IMR-90 (cell line): ENCODE results near the gene ECE2. TPM values are rescaled to one million over a fixed set of nuclear protein-coding genes. Genes with fewer than 3 reads are reported as not detected.
A peak's percentile ranks its signal among the peaks of the same experiment; 100 is the strongest.

Experiments used
- ATAC-seq: fragments of 200-7000 bp; cut with Tn5 transposase; 2 replicates; pipeline ENCODE4 v1.9.1; 2020; ENCODE audit warnings: low read depth, mild to moderate bottlenecking, moderate library complexity
- BruUV-seq: library from RNA; stranded (reverse); fragments of 400-500 nt; replicated peaks from 2 replicates; lab custom pipeline; 2021; lab: Mats Ljungman, UMichigan
- CTCF ChIA-PET: fragments of 300-600 bp; formaldehyde crosslinking; extraction: SDS; loops from one replicate; lab custom pipeline; 2021; ENCODE audit warnings: antibody characterized with exemption; lab: Yijun Ruan, JAX
- POLR2A ChIA-PET: fragments of 300-600 bp; sonication (Branson Sonifier 250); formaldehyde crosslinking; loops from one replicate; lab custom pipeline; 2022; ENCODE audit warnings: antibody characterized with exemption; ENCODE audit not compliant: unreplicated experiment; lab: Charles Lee
- DNase-seq: peaks from one replicate; pipeline ENCODE4 v3.0.0; 2013
- H2AFZ ChIP-seq: replicated peaks from 2 replicates; pipeline ENCODE3; 2013; ENCODE audit warnings: low read length, mild to moderate bottlenecking; ENCODE audit not compliant: poor library complexity
- H2AK5ac ChIP-seq: 2 replicates; pipeline ENCODE4 v1.6.1; 2013; ENCODE audit warnings: low read depth, low read length, inconsistent platforms
- H2AK9ac ChIP-seq: replicated peaks from 2 replicates; pipeline ENCODE3; 2013; ENCODE audit warnings: mild to moderate bottlenecking, low read depth, low read length, moderate library complexity; ENCODE audit not compliant: poor library complexity
- H2BK120ac ChIP-seq: 2 replicates; pipeline ENCODE4 v1.6.1; 2013; ENCODE audit warnings: low read depth, low read length, inconsistent platforms
- H2BK15ac ChIP-seq: 3 replicates; pipeline ENCODE4 v1.6.1; 2013; ENCODE audit warnings: low read depth, low read length, inconsistent platforms
- H2BK20ac ChIP-seq: 2 replicates; pipeline ENCODE4 v1.6.1; 2013; ENCODE audit warnings: low read depth, mild to moderate bottlenecking, inconsistent platforms, low read length, moderate library complexity
- H2BK5ac ChIP-seq: 2 replicates; pipeline ENCODE4 v1.6.1; 2013; ENCODE audit warnings: mild to moderate bottlenecking, low read depth, low read length, inconsistent platforms; ENCODE audit not compliant: poor library complexity, severe bottlenecking
- H3K14ac ChIP-seq: replicated peaks from 2 replicates; pipeline ENCODE4 v1.6.1; 2013; ENCODE audit warnings: low read depth, low read length, inconsistent platforms
- H3K18ac ChIP-seq: 2 replicates; pipeline ENCODE4 v1.6.1; 2013; ENCODE audit warnings: low read depth, low read length, control low read depth
- H3K23ac ChIP-seq: 2 replicates; pipeline ENCODE4 v1.6.1; 2013; ENCODE audit warnings: low read depth, low read length, inconsistent platforms
- H3K27ac ChIP-seq: 2 replicates; pipeline ENCODE4 v1.5.1; 2013; ENCODE audit warnings: mild to moderate bottlenecking, control low read depth, low read length; ENCODE audit not compliant: insufficient read depth
- H3K27me3 ChIP-seq: 2 replicates; pipeline ENCODE4 v1.6.1; 2013; ENCODE audit warnings: low read length; ENCODE audit not compliant: control insufficient read depth, insufficient read depth
- H3K36me3 ChIP-seq: 2 replicates; pipeline ENCODE4 v1.6.1; 2013; ENCODE audit warnings: low read length, mixed read lengths; ENCODE audit not compliant: control insufficient read depth, insufficient read depth
- H3K4ac ChIP-seq: 2 replicates; pipeline ENCODE4 v1.6.1; 2013; ENCODE audit warnings: low read depth, low read length, inconsistent platforms
- H3K4me1 ChIP-seq: 2 replicates; pipeline ENCODE4 v1.6.1; 2013; ENCODE audit warnings: low read length, mixed read lengths; ENCODE audit not compliant: control insufficient read depth, insufficient read depth
- H3K4me2 ChIP-seq: 2 replicates; pipeline ENCODE4 v1.6.1; 2013; ENCODE audit warnings: low read depth, mild to moderate bottlenecking, control low read depth, low read length, moderate library complexity
- H3K4me3 ChIP-seq: 2 replicates; pipeline ENCODE4 v1.5.1; 2013; ENCODE audit warnings: low read depth, mild to moderate bottlenecking, control low read depth, low read length, moderate library complexity; ENCODE audit not compliant: insufficient read depth
- H3K56ac ChIP-seq: 2 replicates; pipeline ENCODE4 v1.6.1; 2013; ENCODE audit warnings: low read length, inconsistent platforms; ENCODE audit not compliant: insufficient read depth; ENCODE audit errors: extremely low read depth
- H3K79me1 ChIP-seq, 2 experiments: 2 replicates each; pipeline ENCODE4 v1.6.1; 2013; ENCODE audit warnings: low read length in 2 of 2, inconsistent platforms in 1 of 2, low read depth in 1 of 2
- H3K9ac ChIP-seq: 2 replicates; pipeline ENCODE4 v1.6.1; 2013; ENCODE audit warnings: low read depth, low read length, control low read depth
- H3K9me1 ChIP-seq: 2 replicates; pipeline ENCODE4 v1.6.1; 2013; ENCODE audit warnings: low read length, inconsistent platforms; ENCODE audit not compliant: insufficient read depth
- H3K9me3 ChIP-seq: 2 replicates; pipeline ENCODE4 v1.6.1; 2013; ENCODE audit warnings: low read length; ENCODE audit not compliant: control insufficient read depth, insufficient read depth
- H4K20me1 ChIP-seq: 2 replicates; pipeline ENCODE4 v1.6.1; 2013; ENCODE audit warnings: low read length, inconsistent platforms; ENCODE audit not compliant: insufficient read depth
- H4K5ac ChIP-seq: 2 replicates; pipeline ENCODE4 v1.6.1; 2013; ENCODE audit warnings: mild to moderate bottlenecking, low read depth, low read length, control low read depth
- H4K8ac ChIP-seq, 2 experiments: 2 replicates each; pipeline ENCODE4 v1.6.1; 2013; ENCODE audit warnings: low read depth in 2 of 2, low read length in 2 of 2, control low read depth in 1 of 2, inconsistent platforms in 1 of 2
- H4K91ac ChIP-seq: 2 replicates; pipeline ENCODE4 v1.6.1; 2013; ENCODE audit warnings: low read depth, low read length, inconsistent platforms; ENCODE audit not compliant: insufficient read depth
- ELK1 ChIP-seq: fragments of 150-350 bp; IDR thresholded peaks from 2 replicates; pipeline ENCODE4 v1.6.1; 2016; ENCODE audit warnings: low read depth, mild to moderate bottlenecking, low read length, moderate library complexity, borderline replicate concordance
- POLR2A ChIP-seq: IDR thresholded peaks from 2 replicates; pipeline ENCODE4 v1.6.1; 2012; ENCODE audit warnings: mild to moderate bottlenecking, low read depth, low read length
- WGBS, 2 experiments: methylation state at CpG; one replicate each; pipeline versions ENCODE4 v1.1.5 to v1.1.7; 2013; ENCODE audit warnings: missing lambda C conversion rate in 2 of 2; ENCODE audit not compliant: insufficient read length in 1 of 2; ENCODE audit errors: extremely low coverage in 2 of 2; 5-methylcytosine and 5-hydroxymethylcytosine counted together
- dilution Hi-C: fragments of 300-500 bp; cut with HindIII; formaldehyde crosslinking; loops from one replicate; pipeline ENCODE4 v1.14.3; 2018; ENCODE audit warnings: low sequenced_read_pairs; ENCODE audit not compliant: unreplicated experiment
- in situ Hi-C: fragments of 300-500 bp; cut with MboI; formaldehyde crosslinking; loops from 3 replicates; pipeline ENCODE4 v1.14.3; 2019; ENCODE audit warnings: low sequenced_read_pairs, inconsistent platforms, mixed read lengths
- intact Hi-C: fragments of 100-400 bp; cut with micrococcal nuclease; formaldehyde crosslinking; loops from 2 replicates; pipeline ENCODE4 v1.10.0; 2022
- polyA plus RNA-seq, 3 experiments: library from polyadenylated mRNA; depleted of rRNA; stranded (reverse); fragments of >200 nt; gene quantifications; 2 replicates each; pipeline ENCODE4 v1.2.3, GENCODE V29; 2012; ENCODE audit warnings: low replicate concordance in 1 of 3
- total RNA-seq: library from RNA; depleted of rRNA; stranded (reverse); fragments of >200 nt; gene quantifications from 2 replicates; pipeline ENCODE4 v1.2.3, GENCODE V29; 2012

ECE2 gene
- total and polyA plus RNA-seq, 2 of the 4 experiments (the other 2 are of a cell fraction), result not detected

GRCh38 chr3:184336547-184337398, 61.0 kb downstream of the ECE2 start:
- Histone ChIP-seq H3K36me3 (peaks cover 35% of the 10 kb centered on the region), H3K9ac (peak overlapping the region; percentile 84), H3K79me1 (peaks cover 25 to 90% of the 10 kb centered on the region in 2 experiments), H4K20me1 (peaks cover 57% of the 10 kb centered on the region), H2BK20ac (no peak overlapping the region), H2AFZ (peak overlapping the region; percentile 88), H3K4ac (peak overlapping the region; percentile 50), H3K9me3 (no peaks in the 10 kb centered on the region), H3K4me1 (peaks cover 42% of the 10 kb centered on the region), H4K91ac (peak overlapping the region; percentile 49), H3K27me3 (no peaks in the 10 kb centered on the region), H3K14ac (peak overlapping the region; percentile 34), H4K5ac (peak overlapping the region; percentile 54; the same call in 1 of the 2 replicates), H3K23ac (peak overlapping the region; percentile 39), H4K8ac (peak overlapping the region; percentile 8 to 72; a peak in 3 of 4 replicates), H2BK120ac (peak overlapping the region; percentile 11; the same call in 1 of the 2 replicates), H2AK9ac (peak overlapping the region; percentile 92), H2AK5ac (peak overlapping the region; percentile 86), H2BK15ac (no peak overlapping the region), H3K27ac (peak overlapping the region; percentile 96), H3K4me2 (peak overlapping the region; percentile 88), H2BK5ac (peak overlapping the region; percentile 85), H3K4me3 (peak overlapping the region; percentile 91), H3K9me1 (peaks cover 35% of the 10 kb centered on the region), H3K18ac (no peak overlapping the region), H3K56ac (peak overlapping the region; percentile 36; the same call in 1 of the 2 replicates)
- ATAC-seq (peak; percentile 8), DNase-seq (peak; percentile 65)
- CTCF ChIA-PET, result interaction anchor here (1.1 kb wide), 1 partner anchor 9 kb away, joined by 4 read pairs; no protein-coding TSS in a partner anchor
- dilution Hi-C loops (no loop called here), in situ Hi-C loops (no loop called here), intact Hi-C loops (no loop called here)
- POLR2A ChIA-PET, result interaction anchor here (2.2 kb wide), 1 partner anchor 21 kb away, joined by 5 read pairs; no protein-coding TSS in a partner anchor
- WGBS, 2 experiments, result 28% methylated on average over 4 of the region's 17 CpGs; no CpG with 5 or more reads in 1 of the 2 experiments
- TF ChIP-seq POLR2A, result peak; percentile 13; the same call in 1 of the 2 replicates
- no peak for TF ChIP-seq ELK1
- no TSS peak for BruUV-seq
